Vagina (tissue), 2 donors: ENCODE results near the gene PDK2.

Source experiments
- POLR2AphosphoS5 ChIP-seq, 2 donors: sonication (generic); formaldehyde crosslinking; IDR thresholded peaks; one replicate each; pipeline ENCODE4 v1.9.0; 2017; ENCODE audit warnings: antibody characterized with exemption in 2 of 2, mild to moderate bottlenecking in 2 of 2, low read depth in 1 of 2; ENCODE audit not compliant: insufficient read depth in 1 of 2
- TF ChIP-seq, protein P1 (sequence below), 3 experiments: fragments of 450-650 bp in 2 of 3; fragments of 200-600 bp in 1 of 3; sonication (generic) in 1 of 3; IDR thresholded peaks; one replicate each; pipeline ENCODE4 v1.5.1; 2017 to 2019; ENCODE audit warnings: antibody characterized with exemption in 3 of 3, mild to moderate bottlenecking in 2 of 3, moderate library complexity in 2 of 3

DNA sequence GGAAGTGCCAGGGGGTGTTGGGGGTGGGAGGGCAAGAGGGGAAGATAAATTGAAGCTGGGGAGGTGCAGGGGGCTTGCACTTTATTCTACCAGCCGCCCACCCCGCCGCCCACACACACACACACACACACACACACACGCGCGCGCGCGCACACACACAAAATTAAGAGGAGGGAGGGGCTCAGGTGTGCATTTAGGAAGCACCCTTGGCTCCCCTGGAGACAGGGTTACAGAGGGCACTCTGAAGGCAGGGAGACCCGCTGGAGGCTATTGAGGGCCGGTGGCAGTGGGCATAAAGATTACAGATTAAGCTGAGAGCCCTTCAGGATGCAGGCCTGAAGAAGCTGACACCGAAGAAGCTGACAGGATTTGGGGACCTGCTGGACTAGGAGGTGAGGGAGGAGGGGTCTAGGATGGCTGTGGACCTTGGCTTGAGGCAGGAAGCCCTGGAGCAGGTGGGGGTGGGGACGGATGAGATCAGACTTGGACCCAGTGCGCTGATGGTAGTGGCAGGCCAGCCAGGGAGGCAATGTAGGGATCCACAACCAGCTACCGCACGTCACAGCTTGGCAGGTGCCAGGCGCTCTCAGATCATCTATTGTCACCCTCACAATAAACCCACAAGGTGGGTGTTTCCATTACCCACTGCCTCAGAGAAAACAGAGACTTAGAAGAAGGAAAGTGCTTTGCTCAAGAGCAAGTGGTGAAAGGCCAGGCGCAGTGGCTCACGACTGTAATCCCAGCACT, 35.6 kb downstream of the PDK2 start:
- TF ChIP-seq, protein P1, sequence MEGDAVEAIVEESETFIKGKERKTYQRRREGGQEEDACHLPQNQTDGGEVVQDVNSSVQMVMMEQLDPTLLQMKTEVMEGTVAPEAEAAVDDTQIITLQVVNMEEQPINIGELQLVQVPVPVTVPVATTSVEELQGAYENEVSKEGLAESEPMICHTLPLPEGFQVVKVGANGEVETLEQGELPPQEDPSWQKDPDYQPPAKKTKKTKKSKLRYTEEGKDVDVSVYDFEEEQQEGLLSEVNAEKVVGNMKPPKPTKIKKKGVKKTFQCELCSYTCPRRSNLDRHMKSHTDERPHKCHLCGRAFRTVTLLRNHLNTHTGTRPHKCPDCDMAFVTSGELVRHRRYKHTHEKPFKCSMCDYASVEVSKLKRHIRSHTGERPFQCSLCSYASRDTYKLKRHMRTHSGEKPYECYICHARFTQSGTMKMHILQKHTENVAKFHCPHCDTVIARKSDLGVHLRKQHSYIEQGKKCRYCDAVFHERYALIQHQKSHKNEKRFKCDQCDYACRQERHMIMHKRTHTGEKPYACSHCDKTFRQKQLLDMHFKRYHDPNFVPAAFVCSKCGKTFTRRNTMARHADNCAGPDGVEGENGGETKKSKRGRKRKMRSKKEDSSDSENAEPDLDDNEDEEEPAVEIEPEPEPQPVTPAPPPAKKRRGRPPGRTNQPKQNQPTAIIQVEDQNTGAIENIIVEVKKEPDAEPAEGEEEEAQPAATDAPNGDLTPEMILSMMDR (IDR thresholded peaks at IDR 0.05): no peak
- TF ChIP-seq POLR2AphosphoS5 (IDR thresholded peaks at IDR 0.05; ENCODE audit: insufficient read depth in 1 of 2, low read depth in 1 of 2): no peak
